ENCODE results near the gene KLHL4. TPM values are rescaled to one million over a fixed set of nuclear protein-coding genes. Genes with fewer than 3 reads are reported as not detected.
"Not testable (repeated sequence)": the region's sequence is repeated elsewhere in the genome, so short reads cannot be mapped to it uniquely, and the experiment has no call there.

KLHL4 gene
- total RNA-seq, 1 donor from 2014 or later = 0.17 TPM

DNA sequence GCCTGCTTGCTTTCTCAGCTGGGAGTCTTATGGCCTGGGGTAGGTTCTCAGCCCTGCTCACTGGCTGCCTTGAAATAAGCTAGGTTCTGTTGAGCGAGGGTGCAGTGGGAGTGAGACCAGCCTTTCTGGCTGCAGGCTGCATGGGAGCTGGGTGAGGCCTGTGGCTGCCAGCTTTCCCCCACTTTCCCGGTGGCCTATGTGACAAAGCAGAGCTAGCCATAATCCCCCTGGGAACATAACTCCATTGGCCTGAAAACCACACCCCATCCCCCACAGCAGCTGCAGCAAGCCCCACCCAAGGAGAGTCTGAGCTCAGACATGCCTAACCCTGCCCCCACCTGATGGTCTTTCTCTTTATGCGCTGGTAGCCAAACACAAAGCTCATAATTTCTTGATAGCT, 118.9 kb downstream of the KLHL4 start:
- Histone ChIP-seq H3K79me2 (ENCODE audit: low read depth) (no peaks in the 10 kb centered on the region), H3K27me3 (no peaks in the 10 kb centered on the region), H3K4me3 (no peak overlapping the region), H3K4me1 (peaks cover 5% of the 10 kb centered on the region), H3K9ac (no peak overlapping the region), H3K4me2 (no peak overlapping the region), H3F3A (ENCODE audit: low read depth) (no peaks in the 10 kb centered on the region), H2AFZ (replicated peaks) (peak overlapping the region; percentile 72), H3K9me3 (ENCODE audit: low read depth) (no peaks in the 10 kb centered on the region), H3K27ac (peak overlapping the region; percentile 14), H3K36me3 (no peaks in the 10 kb centered on the region), H4K20me1 (ENCODE audit: low read depth) (no peaks in the 10 kb centered on the region)
- Mint-ChIP-seq H3K27ac (peak overlapping the region; percentile 83), H3K9me3 (peaks cover 13% of the 10 kb centered on the region), H3K4me3 (no peak overlapping the region), H3K36me3 (peaks cover 8% of the 10 kb centered on the region), H3K27me3 (ENCODE audit: insufficient read depth, low read depth) (no peaks in the 10 kb centered on the region), H3K4me1 (peaks cover 7% of the 10 kb centered on the region)
- DNase-seq (ENCODE audit: low spot score) = peak; percentile 63
- TF ChIP-seq EZH2 (IDR thresholded peaks at IDR 0.05) = no peak
- no peak for TF ChIP-seq EZH2phosphoT487 (IDR thresholded peaks at IDR 0.05)

DNA sequence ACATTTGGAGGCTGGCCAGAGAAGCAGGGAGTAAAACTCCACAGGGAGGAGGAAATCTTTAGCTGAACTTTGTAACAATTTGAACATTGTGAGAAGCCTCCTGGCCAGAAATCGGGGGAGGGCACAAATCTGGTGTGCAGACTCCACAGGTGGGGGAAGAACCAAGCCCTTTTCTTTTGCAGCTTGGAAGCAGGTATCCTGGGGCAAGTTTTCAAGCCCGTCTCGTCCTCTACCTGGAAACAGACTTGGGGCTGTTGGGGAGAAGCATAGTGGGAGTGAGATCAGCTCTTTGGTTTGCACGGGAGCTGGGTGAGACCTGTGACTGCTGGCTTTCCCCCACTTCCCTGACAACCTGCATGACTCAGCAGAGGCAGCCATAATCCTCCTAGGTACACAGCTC, 123.8 kb downstream of the KLHL4 start:
- H3K79me2 ChIP-seq (ENCODE audit: low read depth); H2AFZ ChIP-seq (replicated peaks); H3K4me2 ChIP-seq; H3K36me3 ChIP-seq; H3K27me3 ChIP-seq; H3K4me3 ChIP-seq; H3K9ac ChIP-seq; H3K4me1 Mint-ChIP-seq; H3K9me3 ChIP-seq (ENCODE audit: low read depth); H3K4me1 ChIP-seq; H3F3A ChIP-seq (ENCODE audit: low read depth); H3K27me3 Mint-ChIP-seq (ENCODE audit: insufficient read depth, low read depth); H3K36me3 Mint-ChIP-seq; H3K27ac ChIP-seq; H3K4me3 Mint-ChIP-seq; DNase-seq (ENCODE audit: low spot score); H3K27ac Mint-ChIP-seq; H4K20me1 ChIP-seq (ENCODE audit: low read depth): not testable (repeated sequence)
- H3K9me3 Mint-ChIP-seq = peaks cover 20% of the 10 kb centered on the region

DNA sequence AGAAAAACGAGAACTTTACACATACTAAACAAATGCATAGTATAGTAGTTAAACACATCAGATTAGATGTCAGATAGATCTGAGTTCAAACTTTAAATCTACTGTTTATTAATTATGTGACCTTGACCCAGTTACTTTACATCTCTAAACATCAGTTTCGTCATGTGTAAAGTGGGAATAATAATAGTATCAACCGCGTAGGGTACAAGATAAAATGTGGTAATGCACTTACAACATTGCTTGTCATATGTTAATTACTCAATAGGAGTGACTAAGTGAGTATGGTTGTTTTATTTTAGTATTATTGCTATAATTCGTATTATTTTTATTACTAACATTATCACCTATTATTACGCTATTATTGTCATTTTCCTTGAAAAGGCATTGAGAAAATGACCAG, 144.2 kb downstream of the KLHL4 start:
- no peak overlapping the region for H3K9ac ChIP-seq
- no peak overlapping the region for H3K4me3 ChIP-seq
- no peak overlapping the region for H2AFZ ChIP-seq (replicated peaks)
- no peak overlapping the region for H3K4me2 ChIP-seq
- Mint-ChIP-seq H3K9me3 (no peaks in the 10 kb centered on the region), H3K27me3 (ENCODE audit: insufficient read depth, low read depth) (no peaks in the 10 kb centered on the region), H3K4me1 (no peaks in the 10 kb centered on the region), H3K36me3 (no peaks in the 10 kb centered on the region), H3K4me3 (no peak overlapping the region), H3K27ac (no peak overlapping the region)
- no peaks in the 10 kb centered on the region for H3K79me2 ChIP-seq (ENCODE audit: low read depth)
- no peaks in the 10 kb centered on the region for H3K27me3 ChIP-seq
- H3K36me3 ChIP-seq = no peaks in the 10 kb centered on the region
- no peaks in the 10 kb centered on the region for H4K20me1 ChIP-seq (ENCODE audit: low read depth)
- no peak for TF ChIP-seq EZH2phosphoT487 (IDR thresholded peaks at IDR 0.05)
- TF ChIP-seq, protein P1, sequence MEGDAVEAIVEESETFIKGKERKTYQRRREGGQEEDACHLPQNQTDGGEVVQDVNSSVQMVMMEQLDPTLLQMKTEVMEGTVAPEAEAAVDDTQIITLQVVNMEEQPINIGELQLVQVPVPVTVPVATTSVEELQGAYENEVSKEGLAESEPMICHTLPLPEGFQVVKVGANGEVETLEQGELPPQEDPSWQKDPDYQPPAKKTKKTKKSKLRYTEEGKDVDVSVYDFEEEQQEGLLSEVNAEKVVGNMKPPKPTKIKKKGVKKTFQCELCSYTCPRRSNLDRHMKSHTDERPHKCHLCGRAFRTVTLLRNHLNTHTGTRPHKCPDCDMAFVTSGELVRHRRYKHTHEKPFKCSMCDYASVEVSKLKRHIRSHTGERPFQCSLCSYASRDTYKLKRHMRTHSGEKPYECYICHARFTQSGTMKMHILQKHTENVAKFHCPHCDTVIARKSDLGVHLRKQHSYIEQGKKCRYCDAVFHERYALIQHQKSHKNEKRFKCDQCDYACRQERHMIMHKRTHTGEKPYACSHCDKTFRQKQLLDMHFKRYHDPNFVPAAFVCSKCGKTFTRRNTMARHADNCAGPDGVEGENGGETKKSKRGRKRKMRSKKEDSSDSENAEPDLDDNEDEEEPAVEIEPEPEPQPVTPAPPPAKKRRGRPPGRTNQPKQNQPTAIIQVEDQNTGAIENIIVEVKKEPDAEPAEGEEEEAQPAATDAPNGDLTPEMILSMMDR (IDR thresholded peaks at IDR 0.05) = no peak
- no peak for TF ChIP-seq EZH2 (IDR thresholded peaks at IDR 0.05)
- H3K9me3 ChIP-seq (ENCODE audit: low read depth) = no peaks in the 10 kb centered on the region
- no peaks in the 10 kb centered on the region for H3F3A ChIP-seq (ENCODE audit: low read depth)
- no peak overlapping the region for H3K27ac ChIP-seq
- no peak for DNase-seq (ENCODE audit: low spot score)
- H3K4me1 ChIP-seq = no peaks in the 10 kb centered on the region

DNA sequence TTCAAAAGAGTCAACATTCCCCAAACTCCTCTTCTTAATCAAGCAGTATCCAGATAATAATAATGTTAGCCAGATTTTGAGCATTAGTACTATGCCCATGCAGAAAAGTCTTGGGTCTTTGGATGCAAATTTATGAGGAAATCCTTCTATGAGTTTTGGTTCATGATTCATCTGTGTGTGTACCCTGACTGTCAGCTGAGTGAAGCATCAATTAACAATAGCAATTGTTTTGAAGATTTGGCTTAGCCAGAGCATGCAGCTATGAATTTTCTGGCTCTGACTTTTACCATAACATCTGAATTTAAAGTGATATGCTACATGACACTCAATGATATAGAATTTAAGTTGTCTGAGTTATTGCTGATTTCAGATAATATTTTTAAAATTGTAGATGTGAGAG, 145.8 kb downstream of the KLHL4 start:
- TF ChIP-seq, protein P1 (IDR thresholded peaks at IDR 0.05) = no peak
- TF ChIP-seq EZH2phosphoT487 (IDR thresholded peaks at IDR 0.05) (no peak), EZH2 (IDR thresholded peaks at IDR 0.05) (no peak)
- Histone ChIP-seq H3F3A (ENCODE audit: low read depth) (no peaks in the 10 kb centered on the region), H3K9me3 (ENCODE audit: low read depth) (no peaks in the 10 kb centered on the region), H3K4me1 (no peaks in the 10 kb centered on the region), H2AFZ (replicated peaks) (no peak overlapping the region), H4K20me1 (ENCODE audit: low read depth) (no peaks in the 10 kb centered on the region), H3K27me3 (no peaks in the 10 kb centered on the region), H3K4me2 (no peak overlapping the region), H3K36me3 (no peaks in the 10 kb centered on the region), H3K27ac (no peak overlapping the region), H3K4me3 (no peak overlapping the region), H3K9ac (no peak overlapping the region), H3K79me2 (ENCODE audit: low read depth) (no peaks in the 10 kb centered on the region)
- Mint-ChIP-seq H3K27ac (no peak overlapping the region), H3K27me3 (ENCODE audit: insufficient read depth, low read depth) (no peaks in the 10 kb centered on the region), H3K4me3 (no peak overlapping the region), H3K9me3 (no peaks in the 10 kb centered on the region), H3K36me3 (no peaks in the 10 kb centered on the region), H3K4me1 (no peaks in the 10 kb centered on the region)
- no peak for DNase-seq (ENCODE audit: low spot score)
